ENCODE results near the gene IFNA1.
A peak's percentile ranks its signal among the peaks of the same experiment; 100 is the strongest.
"Not testable (repeated sequence)": the region's sequence is repeated elsewhere in the genome, so short reads cannot be mapped to it uniquely, and the experiment has no call there.

Gene IFNA1

DNA sequence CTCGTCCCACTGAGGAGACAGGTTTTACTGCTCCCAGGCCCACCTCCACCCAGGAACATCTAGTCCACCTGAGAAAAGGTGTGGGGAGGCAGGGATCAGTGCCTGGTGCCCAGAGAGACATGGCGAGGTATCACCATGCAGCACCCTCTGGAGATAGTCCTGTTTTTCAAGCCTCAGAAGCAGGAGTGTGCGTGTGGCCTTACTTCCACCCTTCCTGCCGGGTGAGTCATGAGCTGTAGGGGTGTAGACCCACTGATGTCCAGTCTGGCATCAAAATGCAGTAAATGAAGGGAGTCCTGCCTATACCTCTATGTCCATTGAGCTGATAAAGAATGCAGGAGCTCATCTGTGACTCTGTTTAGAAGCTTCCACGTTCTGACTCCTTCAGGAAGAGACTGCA is 9.1 kb downstream of the IFNA1 start:
- not testable (repeated sequence) for DNase-seq

DNA sequence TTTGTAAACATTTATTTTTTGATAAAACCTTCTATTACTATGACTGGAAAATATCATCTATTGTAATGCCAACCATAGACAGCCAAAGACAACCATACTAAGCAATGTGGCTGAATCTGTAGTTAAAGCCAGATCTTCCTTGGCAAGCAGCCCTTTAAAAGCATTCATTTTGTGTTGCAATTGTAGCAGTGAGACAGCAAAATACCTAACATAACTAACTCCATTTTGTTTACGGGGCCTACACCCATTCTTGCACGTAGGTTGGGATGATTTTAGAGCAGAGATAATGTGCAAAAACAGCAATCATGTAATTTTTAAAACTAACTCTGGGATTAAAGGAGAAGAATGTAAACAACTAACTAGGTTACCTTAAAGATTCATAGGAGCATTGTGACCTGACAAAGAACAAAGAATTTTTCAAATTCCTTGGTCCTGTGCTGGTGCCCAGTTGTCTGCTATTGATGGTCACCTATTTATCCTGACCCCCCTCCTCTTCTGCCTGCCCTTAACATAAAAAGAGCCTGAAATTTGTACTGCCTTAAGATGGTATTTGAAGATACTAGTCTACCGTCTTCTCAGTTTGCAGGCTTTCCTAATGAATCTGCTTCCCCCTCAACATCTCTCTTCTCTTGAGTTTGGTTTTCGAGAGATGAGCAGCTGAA is 10.6 kb downstream of the IFNA1 start:
- DNase-seq: no peak

DNA sequence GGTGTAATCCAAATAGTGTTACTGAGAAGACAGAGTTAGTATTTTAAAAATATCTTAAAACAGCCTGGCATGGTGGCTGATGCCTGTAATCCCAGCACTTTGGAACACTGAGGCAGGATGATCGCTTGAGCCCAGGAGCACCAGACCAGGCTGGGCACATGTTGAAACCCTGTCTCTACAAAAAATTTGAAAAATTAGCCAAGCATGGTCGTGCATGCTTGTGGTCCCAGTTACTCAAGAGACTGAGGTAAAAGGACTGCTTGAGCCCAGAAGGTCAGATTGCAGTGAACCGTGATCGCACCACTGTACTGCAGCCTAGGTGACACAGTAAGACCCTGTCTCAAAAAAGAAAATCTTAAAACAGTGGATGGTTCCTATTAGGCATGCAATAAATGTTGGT is 12.4 kb downstream of the IFNA1 start:
- DNase-seq: no peak

DNA sequence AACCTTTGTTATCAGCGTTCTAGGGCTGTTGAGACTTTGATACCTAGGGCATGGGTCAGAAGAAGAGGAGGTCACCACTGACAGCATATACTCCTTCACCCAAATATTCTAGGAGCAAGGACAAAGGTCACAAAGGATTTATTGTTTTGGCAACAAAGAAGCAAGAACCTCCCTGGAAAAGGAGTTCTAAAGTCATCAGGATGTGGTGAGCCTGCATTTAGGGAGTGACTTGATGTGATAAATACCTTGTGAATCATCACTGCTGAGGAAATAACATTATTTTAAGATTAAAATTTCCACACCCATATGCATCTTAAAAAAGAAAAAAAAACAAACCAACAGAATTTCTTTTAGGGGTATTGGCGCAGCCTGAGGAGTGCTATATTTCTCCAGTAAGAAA is 13.9 kb downstream of the IFNA1 start:
- no peak for DNase-seq

DNA sequence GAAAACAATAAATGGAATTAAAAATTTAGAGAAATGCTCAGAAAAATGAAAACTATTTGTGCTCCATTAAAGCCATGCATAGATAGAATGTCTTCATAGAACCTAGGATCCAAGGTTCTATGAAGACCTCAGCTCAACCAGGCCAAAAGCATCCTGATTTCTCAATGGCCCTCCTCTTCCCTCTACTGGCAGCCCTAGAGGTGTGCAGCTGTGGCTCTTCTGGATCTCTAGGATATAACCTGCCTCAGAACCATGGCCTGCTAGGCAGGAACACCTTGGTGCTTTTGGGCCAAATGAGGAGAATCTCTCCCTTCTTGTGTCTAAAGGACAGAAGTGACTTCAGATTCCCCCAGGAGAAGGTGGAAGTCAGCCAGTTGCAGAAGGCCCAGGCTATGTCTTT is 15.1 kb downstream of the IFNA1 start:
- peak; percentile 32 to 51 for DNase-seq

DNA sequence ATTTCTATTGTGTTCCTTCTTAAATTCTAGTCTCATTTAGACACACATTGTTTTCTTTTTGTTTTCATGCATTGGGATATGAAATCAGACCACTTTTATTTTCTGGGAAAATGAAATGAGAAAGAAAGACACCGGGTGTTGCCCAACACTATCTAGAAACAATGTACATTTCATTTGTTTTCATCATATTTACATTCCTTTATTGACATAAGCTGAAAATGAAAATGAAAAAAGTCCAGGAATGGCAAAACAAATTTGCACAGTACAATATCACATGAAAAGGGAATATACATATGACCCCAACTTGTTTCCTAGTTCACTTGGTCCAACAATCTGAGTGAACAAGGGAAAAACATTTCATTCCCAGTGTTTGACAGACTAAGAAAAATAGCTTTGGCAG is 21.1 kb downstream of the IFNA1 start:
- DNase-seq: no peak

DNA sequence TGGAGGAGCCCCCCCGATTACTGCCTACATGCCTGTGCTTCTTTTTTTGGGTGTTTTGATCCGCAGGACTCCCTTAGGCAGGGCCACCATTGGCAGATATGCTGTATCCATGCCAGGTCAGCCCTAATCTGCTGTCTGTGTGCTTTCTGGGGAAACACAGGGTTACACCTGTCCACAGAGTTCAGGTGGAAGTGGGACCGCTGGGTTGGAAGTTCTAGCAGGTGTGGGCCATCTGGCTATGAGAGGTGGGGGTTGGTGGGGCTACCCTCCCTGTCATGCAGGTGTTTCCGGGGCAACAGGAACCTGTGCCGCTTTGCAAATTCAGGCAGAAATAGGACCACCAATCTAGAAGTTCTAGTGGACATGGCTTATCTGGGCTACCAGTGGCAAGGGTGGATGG is 24.9 kb downstream of the IFNA1 start:
- DNase-seq: no peak

DNA sequence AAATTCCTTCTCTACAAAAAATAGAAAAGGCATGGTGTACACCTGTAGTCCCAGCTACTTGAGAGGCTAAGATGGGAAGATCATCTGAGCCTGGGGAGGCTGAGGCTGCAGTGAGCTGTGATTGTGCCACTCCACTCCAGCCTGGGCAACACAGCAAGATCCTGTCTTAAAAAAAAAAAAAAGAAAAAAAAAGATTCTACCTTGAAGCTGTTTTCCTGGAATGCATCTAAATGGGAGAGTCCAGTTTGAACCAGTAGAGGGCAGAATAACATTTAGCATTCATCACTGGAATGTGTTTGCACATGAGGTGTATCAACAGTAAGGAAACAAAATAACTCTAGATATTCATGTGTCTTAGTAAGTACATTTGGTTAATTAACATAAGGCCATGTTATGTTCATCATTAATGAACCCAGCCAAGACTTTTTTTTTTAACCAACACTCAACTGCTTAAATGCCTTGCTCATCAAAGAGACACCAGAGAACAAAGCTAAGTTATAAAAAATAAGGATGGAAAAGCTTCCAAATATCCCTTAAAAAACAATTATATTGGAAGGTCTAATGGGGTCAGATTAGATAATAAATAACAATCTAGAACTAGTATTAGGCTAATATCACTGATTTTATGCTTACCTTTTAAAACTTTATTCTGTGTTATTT is 25.8 kb downstream of the IFNA1 start:
- peak; percentile 61 to 67 for DNase-seq

DNA sequence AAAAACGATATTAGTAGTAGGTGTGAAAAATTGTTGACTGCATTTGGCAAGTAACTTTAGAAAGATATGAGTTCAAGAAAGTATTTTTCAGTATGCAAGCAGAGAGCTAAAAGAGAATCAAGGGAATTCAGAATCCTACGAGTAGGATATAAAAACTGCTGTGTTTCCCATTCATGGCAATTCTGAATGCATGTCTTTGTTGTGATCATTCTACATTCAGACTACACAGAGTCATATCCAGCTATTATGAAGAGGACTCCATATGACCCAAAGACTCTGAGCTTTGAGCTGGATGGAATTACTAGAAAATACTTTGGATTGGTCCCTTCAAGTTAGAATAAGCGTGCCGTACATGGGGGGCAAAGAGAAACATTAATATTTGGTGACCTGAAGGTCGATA is 29.9 kb downstream of the IFNA1 start:
- DNase-seq: no peak

DNA sequence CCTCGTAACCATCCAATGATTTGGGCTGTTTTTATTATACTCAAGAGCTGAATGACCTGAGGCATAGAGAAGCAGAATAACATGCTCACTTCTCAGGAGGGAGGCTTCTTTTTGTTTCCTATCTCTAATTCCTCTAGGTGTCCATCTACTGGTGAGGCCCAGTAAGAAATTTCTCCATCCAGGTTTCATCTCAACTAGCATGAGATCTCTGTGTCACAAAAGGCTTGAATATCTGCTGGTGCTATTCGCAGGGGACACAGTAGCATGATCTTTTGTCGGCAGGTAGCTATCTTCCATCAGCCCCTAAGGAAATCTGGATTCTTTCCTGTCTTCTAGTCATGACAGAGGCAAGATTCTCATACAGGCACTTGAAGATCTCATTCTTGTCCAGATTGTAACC is 33.0 kb downstream of the IFNA1 start:
- no peak for DNase-seq

DNA sequence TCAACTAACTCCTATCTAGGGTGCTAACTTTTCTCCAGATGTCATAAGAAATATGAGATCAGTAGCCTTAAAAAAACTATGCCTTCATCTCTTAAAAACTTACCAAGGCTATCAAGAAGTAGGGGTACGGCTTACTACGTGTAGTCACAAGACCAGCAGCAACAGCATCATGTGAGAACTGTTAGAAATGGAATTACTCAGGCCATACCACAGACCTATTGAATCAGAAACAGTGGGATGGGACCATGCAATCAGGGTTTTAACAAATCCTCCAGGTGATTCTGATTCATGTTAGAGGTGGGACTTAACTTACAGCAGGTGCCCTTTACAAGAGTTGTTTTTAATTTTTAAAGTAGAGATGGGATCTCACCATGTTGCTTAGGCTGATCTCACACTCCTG is 37.2 kb downstream of the IFNA1 start:
- DNase-seq: peak; percentile 15 to 30

DNA sequence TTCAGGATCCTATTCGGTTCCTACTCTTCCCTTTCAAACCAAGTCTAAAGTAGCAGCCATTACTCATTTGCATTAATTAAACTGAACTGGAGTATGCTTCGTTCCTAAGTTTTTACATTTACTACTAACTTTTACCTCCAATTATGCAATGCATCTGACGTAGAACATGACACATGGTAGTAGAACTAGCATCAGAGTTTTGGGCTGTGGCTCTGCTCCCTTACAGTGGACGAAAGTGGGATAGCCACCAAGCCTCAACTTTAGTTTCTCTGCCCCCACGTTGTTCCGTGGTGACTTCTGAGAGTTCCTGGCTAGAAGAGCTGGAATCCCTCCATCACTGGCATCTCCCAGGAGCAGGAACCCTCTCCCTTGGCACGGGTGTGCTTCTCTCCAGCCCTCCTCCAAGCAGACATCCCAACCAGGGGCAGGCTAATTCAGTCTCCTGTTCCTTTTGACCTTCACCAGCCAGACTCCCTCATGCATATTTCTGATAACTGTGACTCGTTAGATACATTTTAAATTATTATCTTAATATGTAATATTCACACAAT is 39.0 kb downstream of the IFNA1 start:
- no peak for DNase-seq

DNA sequence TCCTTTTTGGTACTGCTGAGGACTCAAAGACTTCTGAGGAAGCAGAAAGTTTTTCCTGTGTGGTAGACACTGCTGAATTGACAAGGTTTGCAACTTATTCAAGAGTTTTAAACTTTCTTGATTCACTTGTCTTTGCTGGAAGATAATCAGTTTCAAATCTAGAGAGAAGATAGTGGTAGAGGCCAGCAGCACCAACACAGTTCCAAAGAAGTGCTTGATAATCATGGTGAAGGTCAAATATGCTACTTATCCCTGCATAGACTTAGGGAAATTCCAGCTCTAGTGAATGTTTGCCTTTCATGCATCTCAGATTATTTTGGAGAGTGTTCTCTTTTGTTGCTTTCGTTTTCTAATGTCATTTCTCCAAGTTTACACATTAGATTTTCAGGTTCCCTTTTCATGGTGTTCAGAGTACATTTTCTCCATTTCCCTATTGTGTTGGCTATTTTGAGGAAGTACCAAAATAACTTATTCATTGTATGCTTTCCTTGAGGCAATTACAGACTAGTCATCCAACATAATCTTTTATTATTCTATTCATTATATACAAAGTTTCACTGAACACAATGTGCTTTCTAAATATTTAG is 41.3 kb downstream of the IFNA1 start:
- DNase-seq: peak; percentile 40 to 78

DNA sequence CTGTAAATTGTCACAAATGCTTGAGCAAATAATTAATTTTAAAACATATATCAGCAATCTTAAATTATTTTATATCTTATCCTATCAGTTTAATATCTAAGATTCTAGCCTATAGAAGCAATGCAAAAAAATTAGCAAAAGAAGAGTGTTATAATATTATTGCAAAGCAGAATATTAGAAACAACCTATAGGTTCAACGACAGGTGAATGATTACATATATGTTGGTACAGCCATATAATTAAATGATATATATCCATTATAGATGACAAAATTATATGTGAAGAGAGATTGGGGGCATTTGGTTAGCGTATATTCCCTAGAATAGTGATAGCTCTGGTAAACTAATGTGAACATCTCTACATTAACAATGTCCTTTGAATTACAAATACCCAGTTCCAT is 42.0 kb downstream of the IFNA1 start, which contains the start of gene IFNE:
Gene IFNE (minus strand): TSS at position 101 of the 400 bp plus-strand sequence. CDS start 619 bp downstream, outside the sequence.
- no peak for DNase-seq
